ENCODE results near the gene ICA1.

ICA1 gene

DNA sequence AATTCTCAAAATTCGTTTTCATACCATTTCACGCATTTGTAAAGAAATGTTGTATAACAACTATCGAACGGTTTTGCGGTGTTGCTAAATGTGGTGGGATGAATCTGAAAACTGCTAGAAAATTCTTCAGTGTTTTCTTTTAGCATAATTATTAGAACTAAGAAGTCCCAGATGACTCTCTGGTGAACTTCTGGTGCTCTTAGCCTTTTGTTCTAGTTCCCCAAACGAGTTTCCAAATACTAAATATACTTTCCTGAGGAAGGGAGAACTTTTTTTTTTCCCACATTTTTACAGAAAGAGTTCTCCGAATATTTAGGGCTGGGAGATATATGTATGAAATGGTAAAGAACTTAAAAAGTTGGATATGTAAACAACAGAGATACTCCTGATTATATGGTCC lies 82.5 kb downstream of the ICA1 start:
- no peaks in the 10 kb centered on the region for H4K20me1 ChIP-seq (ENCODE audit: insufficient read depth, low read length)
- H3K9ac ChIP-seq (ENCODE audit: low read length): no peak overlapping the region
- no peak overlapping the region for H2AFZ ChIP-seq (ENCODE audit: low read length)
- H3F3A ChIP-seq (ENCODE audit: insufficient read depth, low read length): peaks cover 27% of the 10 kb centered on the region
- no peak for DNase-seq
- H3K79me2 ChIP-seq (ENCODE audit: low read length): no peaks in the 10 kb centered on the region
- H3K9me2 ChIP-seq (replicated peaks; ENCODE audit: insufficient read depth, low read length): no peaks in the 10 kb centered on the region
- H3K27ac ChIP-seq (ENCODE audit: low read length): no peak overlapping the region
- TF ChIP-seq EZH2 (optimal IDR thresholded peaks at IDR 0.05; ENCODE audit: low read depth, low read length): no peak
- no peak for TF ChIP-seq EZH2phosphoT487 (IDR thresholded peaks at IDR 0.05; ENCODE audit: low read length)
- TF ChIP-seq, protein P1, sequence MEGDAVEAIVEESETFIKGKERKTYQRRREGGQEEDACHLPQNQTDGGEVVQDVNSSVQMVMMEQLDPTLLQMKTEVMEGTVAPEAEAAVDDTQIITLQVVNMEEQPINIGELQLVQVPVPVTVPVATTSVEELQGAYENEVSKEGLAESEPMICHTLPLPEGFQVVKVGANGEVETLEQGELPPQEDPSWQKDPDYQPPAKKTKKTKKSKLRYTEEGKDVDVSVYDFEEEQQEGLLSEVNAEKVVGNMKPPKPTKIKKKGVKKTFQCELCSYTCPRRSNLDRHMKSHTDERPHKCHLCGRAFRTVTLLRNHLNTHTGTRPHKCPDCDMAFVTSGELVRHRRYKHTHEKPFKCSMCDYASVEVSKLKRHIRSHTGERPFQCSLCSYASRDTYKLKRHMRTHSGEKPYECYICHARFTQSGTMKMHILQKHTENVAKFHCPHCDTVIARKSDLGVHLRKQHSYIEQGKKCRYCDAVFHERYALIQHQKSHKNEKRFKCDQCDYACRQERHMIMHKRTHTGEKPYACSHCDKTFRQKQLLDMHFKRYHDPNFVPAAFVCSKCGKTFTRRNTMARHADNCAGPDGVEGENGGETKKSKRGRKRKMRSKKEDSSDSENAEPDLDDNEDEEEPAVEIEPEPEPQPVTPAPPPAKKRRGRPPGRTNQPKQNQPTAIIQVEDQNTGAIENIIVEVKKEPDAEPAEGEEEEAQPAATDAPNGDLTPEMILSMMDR (IDR thresholded peaks at IDR 0.05; ENCODE audit: low read length): no peak
- no peak overlapping the region for H3K4me2 ChIP-seq (ENCODE audit: low read depth, low read length)
- peaks cover 37% of the 10 kb centered on the region for H3K4me1 ChIP-seq (ENCODE audit: low read length)
- H3K4me3 ChIP-seq (ENCODE audit: low read length): no peak overlapping the region
- H3K9me3 ChIP-seq (replicated peaks; ENCODE audit: insufficient read depth, low read length): no peaks in the 10 kb centered on the region
- H3K36me3 ChIP-seq (replicated peaks; ENCODE audit: insufficient read depth, low read length): no peaks in the 10 kb centered on the region
- 0 out of 2 replicates have a peak, but pooled peaks cover 4% of the 10 kb centered on the region for H3K27me3 ChIP-seq (replicated peaks; ENCODE audit: insufficient read depth, low read length)

DNA sequence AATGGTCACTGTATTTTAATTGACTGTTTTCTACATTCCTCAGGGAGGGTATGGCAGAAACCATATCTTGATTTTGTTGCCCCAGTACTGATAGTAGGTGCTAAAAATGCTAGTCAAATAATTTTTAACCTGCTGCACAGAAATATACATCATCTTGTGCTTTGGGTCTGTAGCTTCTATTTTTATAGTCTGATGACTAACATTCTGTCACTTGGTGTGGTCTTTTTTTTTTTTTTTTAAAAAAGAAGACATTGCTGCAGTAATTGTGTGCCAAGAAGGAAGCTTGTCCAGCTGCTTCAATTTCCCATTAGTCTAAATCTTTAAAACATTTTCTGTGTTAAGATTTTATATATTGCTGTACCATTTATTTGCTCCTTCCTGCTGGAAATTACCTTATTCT lies 83.6 kb downstream of the ICA1 start:
- Histone ChIP-seq H3K36me3 (replicated peaks; ENCODE audit: insufficient read depth, low read length) (no peaks in the 10 kb centered on the region), H3K9me3 (replicated peaks; ENCODE audit: insufficient read depth, low read length) (no peaks in the 10 kb centered on the region), H3K27ac (ENCODE audit: low read length) (no peak overlapping the region), H3K4me3 (ENCODE audit: low read length) (no peak overlapping the region), H4K20me1 (ENCODE audit: insufficient read depth, low read length) (no peaks in the 10 kb centered on the region), H3K4me1 (ENCODE audit: low read length) (peaks cover 37% of the 10 kb centered on the region), H3K27me3 (replicated peaks; ENCODE audit: insufficient read depth, low read length) (peaks cover 4% of the 10 kb centered on the region; the same call in 1 of the 2 replicates), H3F3A (ENCODE audit: insufficient read depth, low read length) (peaks cover 27% of the 10 kb centered on the region), H3K4me2 (ENCODE audit: low read depth, low read length) (no peak overlapping the region), H2AFZ (ENCODE audit: low read length) (no peak overlapping the region), H3K9me2 (replicated peaks; ENCODE audit: insufficient read depth, low read length) (no peaks in the 10 kb centered on the region), H3K79me2 (ENCODE audit: low read length) (no peaks in the 10 kb centered on the region), H3K9ac (ENCODE audit: low read length) (no peak overlapping the region)
- TF ChIP-seq, protein P1 (IDR thresholded peaks at IDR 0.05; ENCODE audit: low read length): no peak
- TF ChIP-seq EZH2phosphoT487 (IDR thresholded peaks at IDR 0.05; ENCODE audit: low read length): no peak
- no peak for TF ChIP-seq EZH2 (optimal IDR thresholded peaks at IDR 0.05; ENCODE audit: low read depth, low read length)
- DNase-seq: no peak

DNA sequence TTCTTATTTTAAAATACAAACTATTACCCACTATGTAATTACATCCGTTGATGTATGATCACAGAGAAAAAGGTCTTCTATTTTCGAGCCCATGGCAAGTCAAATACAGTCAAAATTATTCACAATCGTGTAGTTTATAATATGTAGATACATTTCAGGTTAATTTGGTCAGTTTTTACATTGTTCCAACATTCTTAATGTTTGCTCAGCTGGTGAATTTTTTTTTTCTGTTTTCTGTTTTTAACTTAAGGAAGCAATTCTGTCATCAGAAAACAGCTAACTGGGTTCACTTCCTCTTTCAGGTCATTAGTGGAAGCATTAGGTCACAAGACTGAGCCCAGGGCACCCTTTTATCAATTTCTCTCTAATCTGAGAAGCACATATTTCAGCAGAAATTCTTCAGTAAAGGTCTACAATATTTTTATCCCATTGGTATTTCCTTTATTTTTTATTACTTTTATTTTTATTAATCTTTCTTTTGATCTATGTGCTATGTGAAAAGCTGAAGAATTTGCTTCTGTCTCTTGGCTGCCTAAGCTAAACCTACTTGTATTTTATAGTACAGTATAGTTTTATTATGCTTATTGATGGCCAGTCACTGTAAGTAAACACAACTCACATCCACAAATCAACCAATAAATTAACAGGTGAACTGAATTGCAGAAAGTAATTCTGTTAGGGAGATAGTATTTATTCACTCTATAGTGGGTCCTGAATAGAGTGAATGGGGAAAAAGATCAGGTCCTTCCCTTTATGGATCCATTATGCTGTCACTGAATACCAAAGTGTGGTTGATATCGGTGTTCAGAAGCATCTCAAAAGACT lies 84.6 kb downstream of the ICA1 start:
- H3K27me3 ChIP-seq (replicated peaks; ENCODE audit: insufficient read depth, low read length): peaks cover 4% of the 10 kb centered on the region; the same call in 1 of the 2 replicates
- peak overlapping the region; percentile 36 for H3K4me3 ChIP-seq (ENCODE audit: low read length)
- H3K27ac ChIP-seq (ENCODE audit: low read length): peak overlapping the region; percentile 82
- H3K4me2 ChIP-seq (ENCODE audit: low read depth, low read length): peak overlapping the region; percentile 72
- no peaks in the 10 kb centered on the region for H3K79me2 ChIP-seq (ENCODE audit: low read length)
- no peaks in the 10 kb centered on the region for H4K20me1 ChIP-seq (ENCODE audit: insufficient read depth, low read length)
- H3K9me3 ChIP-seq (replicated peaks; ENCODE audit: insufficient read depth, low read length): no peaks in the 10 kb centered on the region
- no peaks in the 10 kb centered on the region for H3K36me3 ChIP-seq (replicated peaks; ENCODE audit: insufficient read depth, low read length)
- no peaks in the 10 kb centered on the region for H3K9me2 ChIP-seq (replicated peaks; ENCODE audit: insufficient read depth, low read length)
- H2AFZ ChIP-seq (ENCODE audit: low read length): no peak overlapping the region
- peak; percentile 58 for DNase-seq
- H3K4me1 ChIP-seq (ENCODE audit: low read length): peaks cover 37% of the 10 kb centered on the region
- TF ChIP-seq EZH2 (optimal IDR thresholded peaks at IDR 0.05; ENCODE audit: low read depth, low read length) (no peak), EZH2phosphoT487 (IDR thresholded peaks at IDR 0.05; ENCODE audit: low read length) (no peak)
- TF ChIP-seq, protein P1 (IDR thresholded peaks at IDR 0.05; ENCODE audit: low read length): no peak
- peaks cover 27% of the 10 kb centered on the region for H3F3A ChIP-seq (ENCODE audit: insufficient read depth, low read length)
- peak overlapping the region; percentile 33; the same call in 1 of the 2 replicates for H3K9ac ChIP-seq (ENCODE audit: low read length)
